Naive B cell (primary cell): Measurements from ENCODE around the gene AGBL4. TPM values are rescaled to one million over a fixed set of nuclear protein-coding genes. Genes with fewer than 3 reads are reported as not detected.

ENCODE experiments used
- ATAC-seq, 2 donors: fragments of 150-1000 bp; cut with Tn5 transposase; 2 replicates each; pipeline ENCODE4 v1.10.0; 2021; ENCODE audit warnings: low read depth in 2 of 2, mild to moderate bottlenecking in 2 of 2, moderate library complexity in 2 of 2
- DNase-seq: peaks from one replicate; pipeline ENCODE4 v3.0.0; 2022
- H3K27ac Mint-ChIP-seq, 6 donors: one replicate each; pipeline ENCODE4 v1.8.0; 2020 to 2022; ENCODE audit warnings: mild to moderate bottlenecking in 6 of 6, mixed read lengths in 6 of 6, moderate library complexity in 5 of 6, inconsistent platforms in 2 of 6
- H3K27me3 Mint-ChIP-seq, 3 donors: one replicate each; pipeline ENCODE4 v1.8.0; 2021 to 2022; ENCODE audit warnings: mixed read lengths in 3 of 3, mild to moderate bottlenecking in 1 of 3
- H3K36me3 Mint-ChIP-seq, 2 donors: one replicate each; pipeline ENCODE4 v1.8.0; 2020 to 2022; ENCODE audit warnings: mixed read lengths in 2 of 2, inconsistent platforms in 1 of 2, mild to moderate bottlenecking in 1 of 2
- H3K4me1 Mint-ChIP-seq, 3 donors: one replicate each; pipeline ENCODE4 v1.8.0; 2020 to 2022; ENCODE audit warnings: mixed read lengths in 3 of 3, inconsistent platforms in 1 of 3, mild to moderate bottlenecking in 1 of 3, moderate library complexity in 1 of 3
- H3K4me3 Mint-ChIP-seq, 8 donors: one replicate each; pipeline ENCODE4 v1.8.0; 2020 to 2022; ENCODE audit warnings: mild to moderate bottlenecking in 8 of 8, mixed read lengths in 8 of 8, moderate library complexity in 8 of 8, inconsistent platforms in 2 of 8
- H3K9me3 Mint-ChIP-seq, 7 donors: one replicate each; pipeline ENCODE4 v1.8.0; 2020 to 2022; ENCODE audit warnings: mixed read lengths in 7 of 7, mild to moderate bottlenecking in 5 of 7, inconsistent platforms in 2 of 7, moderate library complexity in 1 of 7
- polyA plus RNA-seq, 6 donors: library from polyadenylated mRNA; unstranded; fragments of 300-500 nt; fragmentation: Illumina TruSeq; gene quantifications; one replicate each; pipeline ENCODE4 v1.2.3, GENCODE V29; 2021; ENCODE audit warnings: low read depth in 6 of 6

AGBL4 gene
- polyA plus RNA-seq, 6 donors from 2014 or later: 0.18 to 0.32 (median 0.20) TPM; not detected in 3

GRCh38 chr1:49466961-49467360 is 556.8 kb downstream of the AGBL4 start:
- Mint-ChIP-seq H3K4me1 (no peaks in the 10 kb centered on the region), H3K9me3 (peaks cover 0 to 2% (median 0%) of the 10 kb centered on the region in 7 donors), H3K4me3 (no peak overlapping the region), H3K27ac (no peak overlapping the region), H3K27me3 (peaks cover 0 to 9% (median 2%) of the 10 kb centered on the region in 3 donors), H3K36me3 (no peaks in the 10 kb centered on the region)
- DNase-seq (no peak), ATAC-seq (no peak)

GRCh38 chr1:49465486-49466185 is 558.1 kb downstream of the AGBL4 start:
- Mint-ChIP-seq H3K4me3 (no peak overlapping the region), H3K27ac (no peak overlapping the region), H3K4me1 (no peaks in the 10 kb centered on the region), H3K27me3 (peaks cover 0 to 14% (median 7%) of the 10 kb centered on the region in 3 donors), H3K9me3 (peaks cover 0 to 2% (median 0%) of the 10 kb centered on the region in 7 donors), H3K36me3 (no peaks in the 10 kb centered on the region)
- no peak for ATAC-seq
- no peak for DNase-seq

- peaks cover 0 to 19% (median 7%) of the 10 kb centered on the region in 7 donors for H3K9me3 Mint-ChIP-seq
These were observed 575.6 kb downstream of the AGBL4 start for GRCh38 chr1:49448200-49448599.

GRCh38 chr1:49436865-49437264 is 586.9 kb downstream of the AGBL4 start:
- Mint-ChIP-seq H3K27me3 (peaks cover 0 to 7% (median 0%) of the 10 kb centered on the region in 3 donors), H3K4me3 (no peak overlapping the region), H3K36me3 (peaks cover 0 to 7% of the 10 kb centered on the region in 2 donors), H3K27ac (no peak overlapping the region), H3K9me3 (peaks cover 5 to 21% (median 8%) of the 10 kb centered on the region in 7 donors), H3K4me1 (no peaks in the 10 kb centered on the region)
- ATAC-seq: no peak
- no peak for DNase-seq

More at GRCh38 chr1:49448200-49448599, 575.6 kb downstream of the AGBL4 start:
- Mint-ChIP-seq H3K36me3 (no peaks in the 10 kb centered on the region), H3K4me3 (no peak overlapping the region), H3K27me3 (no peaks in the 10 kb centered on the region), H3K4me1 (no peaks in the 10 kb centered on the region), H3K27ac (no peak overlapping the region)
- DNase-seq: no peak
- no peak for ATAC-seq

- H3K36me3 Mint-ChIP-seq: no peaks in the 10 kb centered on the region
- ATAC-seq (no peak), DNase-seq (no peak)
- no peak overlapping the region for H3K4me3 Mint-ChIP-seq
- peaks cover 0 to 7% (median 0%) of the 10 kb centered on the region in 3 donors for H3K27me3 Mint-ChIP-seq
- H3K9me3 Mint-ChIP-seq: peaks cover 0 to 10% (median 4%) of the 10 kb centered on the region in 7 donors
- no peak overlapping the region for H3K27ac Mint-ChIP-seq
- H3K4me1 Mint-ChIP-seq: no peaks in the 10 kb centered on the region
These were observed 588.5 kb downstream of the AGBL4 start for GRCh38 chr1:49435291-49435690.

GRCh38 chr1:49424782-49425181 is 599.0 kb downstream of the AGBL4 start:
- Mint-ChIP-seq H3K27me3 (no peaks in the 10 kb centered on the region), H3K4me1 (no peaks in the 10 kb centered on the region), H3K9me3 (peaks cover 0 to 19% (median 6%) of the 10 kb centered on the region in 7 donors), H3K36me3 (peaks cover 0 to 7% of the 10 kb centered on the region in 2 donors), H3K4me3 (no peak overlapping the region), H3K27ac (no peak overlapping the region)
- ATAC-seq (no peak), DNase-seq (no peak)

GRCh38 chr1:49416758-49417157 is 607.0 kb downstream of the AGBL4 start:
- H3K27me3 Mint-ChIP-seq: no peaks in the 10 kb centered on the region
- no peaks in the 10 kb centered on the region for H3K4me1 Mint-ChIP-seq
- H3K9me3 Mint-ChIP-seq: peaks cover 0 to 4% (median 0%) of the 10 kb centered on the region in 7 donors
- H3K4me3 Mint-ChIP-seq: no peak overlapping the region
- H3K27ac Mint-ChIP-seq: no peak overlapping the region
- ATAC-seq (no peak), DNase-seq (no peak)
- no peaks in the 10 kb centered on the region for H3K36me3 Mint-ChIP-seq

- no peaks in the 10 kb centered on the region for H3K4me1 Mint-ChIP-seq
- no peak for ATAC-seq
- peaks cover 0 to 5% (median 2%) of the 10 kb centered on the region in 7 donors for H3K9me3 Mint-ChIP-seq
- DNase-seq: no peak
- H3K36me3 Mint-ChIP-seq: no peaks in the 10 kb centered on the region
- H3K27ac Mint-ChIP-seq: no peak overlapping the region
- no peaks in the 10 kb centered on the region for H3K27me3 Mint-ChIP-seq
- no peak overlapping the region for H3K4me3 Mint-ChIP-seq
These were observed 615.4 kb downstream of the AGBL4 start for GRCh38 chr1:49408346-49408745.

GRCh38 chr1:49397086-49397485 is 626.7 kb downstream of the AGBL4 start:
- Mint-ChIP-seq H3K36me3 (no peaks in the 10 kb centered on the region), H3K4me3 (no peak overlapping the region), H3K9me3 (peaks cover 2 to 31% (median 9%) of the 10 kb centered on the region in 7 donors), H3K27ac (no peak overlapping the region), H3K27me3 (peaks cover 0 to 4% (median 0%) of the 10 kb centered on the region in 3 donors), H3K4me1 (no peaks in the 10 kb centered on the region)
- DNase-seq (no peak), ATAC-seq (no peak)

GRCh38 chr1:49394200-49394599 is 629.6 kb downstream of the AGBL4 start:
- ATAC-seq (no peak), DNase-seq (no peak)
- H3K27me3 Mint-ChIP-seq: peaks cover 0 to 10% (median 8%) of the 10 kb centered on the region in 3 donors
- H3K27ac Mint-ChIP-seq: no peak overlapping the region
- no peak overlapping the region for H3K4me3 Mint-ChIP-seq
- no peaks in the 10 kb centered on the region for H3K36me3 Mint-ChIP-seq
- H3K4me1 Mint-ChIP-seq: no peaks in the 10 kb centered on the region
- peaks cover 0 to 12% (median 0%) of the 10 kb centered on the region in 7 donors for H3K9me3 Mint-ChIP-seq

GRCh38 chr1:49389699-49390098 is 634.1 kb downstream of the AGBL4 start:
- DNase-seq: no peak
- ATAC-seq: no peak
- Mint-ChIP-seq H3K4me3 (no peak overlapping the region), H3K27ac (no peak overlapping the region), H3K4me1 (no peaks in the 10 kb centered on the region), H3K36me3 (no peaks in the 10 kb centered on the region), H3K9me3 (peaks cover 0 to 7% (median 0%) of the 10 kb centered on the region in 7 donors), H3K27me3 (peaks cover under 1 to 10% (median 8%) of the 10 kb centered on the region in 3 donors)

GRCh38 chr1:49364676-49365075 is 659.1 kb downstream of the AGBL4 start:
- Mint-ChIP-seq H3K4me1 (no peaks in the 10 kb centered on the region), H3K9me3 (peaks cover 0 to 2% (median 0%) of the 10 kb centered on the region in 7 donors)

GRCh38 chr1:49363628-49364027 is 660.1 kb downstream of the AGBL4 start:
- no peaks in the 10 kb centered on the region for H3K36me3 Mint-ChIP-seq
- DNase-seq (no peak), ATAC-seq (no peak)
- no peaks in the 10 kb centered on the region for H3K27me3 Mint-ChIP-seq
- H3K4me1 Mint-ChIP-seq: no peaks in the 10 kb centered on the region
- H3K4me3 Mint-ChIP-seq: no peak overlapping the region
- no peak overlapping the region for H3K27ac Mint-ChIP-seq
- peaks cover 0 to 2% (median 0%) of the 10 kb centered on the region in 7 donors for H3K9me3 Mint-ChIP-seq

More at GRCh38 chr1:49364676-49365075, 659.1 kb downstream of the AGBL4 start:
- peaks cover 0 to 4% (median 0%) of the 10 kb centered on the region in 3 donors for H3K27me3 Mint-ChIP-seq
- DNase-seq (no peak), ATAC-seq (no peak)
- H3K27ac Mint-ChIP-seq: no peak overlapping the region
- H3K36me3 Mint-ChIP-seq: no peaks in the 10 kb centered on the region
- H3K4me3 Mint-ChIP-seq: no peak overlapping the region

GRCh38 chr1:49358036-49358435 is 665.7 kb downstream of the AGBL4 start:
- no peak overlapping the region for H3K27ac Mint-ChIP-seq
- DNase-seq (no peak), ATAC-seq (no peak)
- no peaks in the 10 kb centered on the region for H3K4me1 Mint-ChIP-seq
- H3K9me3 Mint-ChIP-seq: peaks cover 0 to 3% (median 0%) of the 10 kb centered on the region in 7 donors
- H3K36me3 Mint-ChIP-seq: no peaks in the 10 kb centered on the region
- peaks cover 0 to 9% (median 0%) of the 10 kb centered on the region in 3 donors for H3K27me3 Mint-ChIP-seq
- no peak overlapping the region for H3K4me3 Mint-ChIP-seq
